Smooth muscle cell (in vitro differentiated cells): ENCODE data around the gene BRSK2. TPM values are rescaled to one million over a fixed set of nuclear protein-coding genes. Genes with fewer than 3 reads are reported as not detected.

Experiments
- DNase-seq: peaks from one replicate; lab custom pipeline; 2025; ENCODE audit not compliant: unreplicated experiment; lab: John Stamatoyannopoulos, UW
- H2AFZ ChIP-seq: fragments of 200-600 bp; sonication (generic); 2 replicates; pipeline ENCODE4 v1.6.0; 2016; ENCODE audit warnings: antibody characterized with exemption, low read depth, mild to moderate bottlenecking
- H3F3A ChIP-seq: fragments of 200-600 bp; sonication (generic); 2 replicates; pipeline ENCODE4 v1.6.0; 2017; ENCODE audit warnings: antibody characterized with exemption, low read depth
- H3K27ac ChIP-seq: fragments of 200-600 bp; sonication (generic); 2 replicates; pipeline ENCODE4 v1.5.1; 2016; ENCODE audit warnings: low read depth, mild to moderate bottlenecking
- H3K27me3 ChIP-seq: fragments of 200-600 bp; sonication (generic); 2 replicates; pipeline ENCODE4 v1.6.1; 2016; ENCODE audit warnings: low read depth, mild to moderate bottlenecking
- H3K36me3 ChIP-seq: fragments of 200-600 bp; sonication (generic); 2 replicates; pipeline ENCODE4 v1.5.1; 2016; ENCODE audit warnings: low read depth
- H3K4me1 ChIP-seq: fragments of 200-600 bp; sonication (generic); 2 replicates; pipeline ENCODE4 v1.5.1; 2016; ENCODE audit warnings: low read depth
- H3K4me2 ChIP-seq: fragments of 200-600 bp; sonication (generic); 2 replicates; pipeline ENCODE4 v1.6.0; 2016; ENCODE audit warnings: mild to moderate bottlenecking
- H3K4me3 ChIP-seq: fragments of 200-600 bp; sonication (generic); 2 replicates; pipeline ENCODE4 v1.5.1; 2016; ENCODE audit warnings: mild to moderate bottlenecking
- H3K79me2 ChIP-seq: fragments of 200-600 bp; sonication (generic); 2 replicates; pipeline ENCODE4 v1.6.0; 2016; ENCODE audit warnings: low read depth, mild to moderate bottlenecking
- H3K9ac ChIP-seq: fragments of 200-600 bp; sonication (generic); 2 replicates; pipeline ENCODE4 v1.6.0; 2016; ENCODE audit warnings: low read depth
- H3K9me3 ChIP-seq: fragments of 200-600 bp; sonication (generic); replicated peaks from 2 replicates; pipeline ENCODE4 v1.5.1; 2016; ENCODE audit warnings: low read depth
- H4K20me1 ChIP-seq: fragments of 200-600 bp; sonication (generic); 2 replicates; pipeline ENCODE4 v1.6.0; 2016; ENCODE audit warnings: low read depth
- WGBS: methylation state at CpG from one replicate; pipeline ENCODE4 v1.1.7; 2016; ENCODE audit warnings: low lambda C conversion rate; 5-methylcytosine and 5-hydroxymethylcytosine counted together
- polyA plus RNA-seq: library from polyadenylated mRNA; unstranded; fragments of >200 nt; fragmentation: Nextera tagmentation; extraction: Ambion mirVana; gene quantifications from 2 replicates; pipeline ENCODE4 v1.2.1, GENCODE V29; 2016
- total RNA-seq: library from RNA; depleted of rRNA; stranded (reverse); fragments of >200 nt; gene quantifications from 2 replicates; pipeline ENCODE4 v1.2.3, GENCODE V29; 2014
- TF ChIP-seq, protein P1 (sequence below): fragments of 200-600 bp; sonication (generic); IDR thresholded peaks from 2 replicates; pipeline ENCODE4 v1.5.1; 2017; ENCODE audit warnings: borderline replicate concordance, mild to moderate bottlenecking, antibody characterized with exemption; ENCODE audit not compliant: insufficient read depth, poor library complexity, severe bottlenecking

BRSK2 gene
- total and polyA plus RNA-seq, 2 experiments from 2014 or later: 1.5 to 5.2 TPM

DNA sequence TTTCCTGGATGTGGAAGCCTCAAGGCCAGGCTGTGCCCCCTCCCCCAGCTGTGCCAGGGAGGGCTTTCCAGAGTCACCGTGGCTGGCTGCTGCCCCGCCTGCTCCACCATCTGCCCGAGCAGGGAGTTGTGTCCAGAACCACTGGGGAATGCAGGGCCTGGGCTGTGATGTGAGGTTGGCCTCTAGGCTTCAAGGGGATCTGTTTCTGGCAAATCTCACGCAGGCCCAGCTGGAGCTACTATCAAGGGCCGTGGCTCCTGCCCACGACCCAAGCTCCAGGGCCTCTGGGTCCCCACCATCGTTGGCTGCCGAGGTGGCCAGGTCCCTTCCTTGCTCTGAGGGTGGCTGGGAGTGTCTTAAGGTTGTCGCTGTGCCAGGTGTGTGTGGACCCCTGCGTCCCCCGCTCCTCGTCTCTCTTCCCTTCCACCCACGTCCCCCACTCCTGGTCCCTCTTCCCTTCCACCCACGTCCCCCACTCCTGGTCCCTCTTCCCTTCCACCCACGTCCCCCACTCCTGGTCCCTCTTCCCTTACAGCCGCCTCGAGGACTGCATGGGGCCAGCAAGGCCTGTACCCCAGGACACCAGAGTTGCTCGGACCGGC is 6.1 kb downstream of the BRSK2 start:
- Histone ChIP-seq H4K20me1 (peaks cover 11% of the 10 kb centered on the region), H3K9ac (no peak overlapping the region), H3K4me1 (peaks cover 4% of the 10 kb centered on the region), H2AFZ (no peak overlapping the region), H3K27ac (no peak overlapping the region), H3K36me3 (no peaks in the 10 kb centered on the region), H3K4me2 (no peak overlapping the region), H3K79me2 (no peaks in the 10 kb centered on the region), H3F3A (no peaks in the 10 kb centered on the region), H3K9me3 (no peaks in the 10 kb centered on the region), H3K27me3 (peaks cover 22% of the 10 kb centered on the region), H3K4me3 (no peak overlapping the region)
- 74% methylated on average over 13 of the region's 19 CpGs for whole genome bisulfite sequencing
- TF ChIP-seq, protein P1, sequence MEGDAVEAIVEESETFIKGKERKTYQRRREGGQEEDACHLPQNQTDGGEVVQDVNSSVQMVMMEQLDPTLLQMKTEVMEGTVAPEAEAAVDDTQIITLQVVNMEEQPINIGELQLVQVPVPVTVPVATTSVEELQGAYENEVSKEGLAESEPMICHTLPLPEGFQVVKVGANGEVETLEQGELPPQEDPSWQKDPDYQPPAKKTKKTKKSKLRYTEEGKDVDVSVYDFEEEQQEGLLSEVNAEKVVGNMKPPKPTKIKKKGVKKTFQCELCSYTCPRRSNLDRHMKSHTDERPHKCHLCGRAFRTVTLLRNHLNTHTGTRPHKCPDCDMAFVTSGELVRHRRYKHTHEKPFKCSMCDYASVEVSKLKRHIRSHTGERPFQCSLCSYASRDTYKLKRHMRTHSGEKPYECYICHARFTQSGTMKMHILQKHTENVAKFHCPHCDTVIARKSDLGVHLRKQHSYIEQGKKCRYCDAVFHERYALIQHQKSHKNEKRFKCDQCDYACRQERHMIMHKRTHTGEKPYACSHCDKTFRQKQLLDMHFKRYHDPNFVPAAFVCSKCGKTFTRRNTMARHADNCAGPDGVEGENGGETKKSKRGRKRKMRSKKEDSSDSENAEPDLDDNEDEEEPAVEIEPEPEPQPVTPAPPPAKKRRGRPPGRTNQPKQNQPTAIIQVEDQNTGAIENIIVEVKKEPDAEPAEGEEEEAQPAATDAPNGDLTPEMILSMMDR: no peak
- no peak for DNase-seq

DNA sequence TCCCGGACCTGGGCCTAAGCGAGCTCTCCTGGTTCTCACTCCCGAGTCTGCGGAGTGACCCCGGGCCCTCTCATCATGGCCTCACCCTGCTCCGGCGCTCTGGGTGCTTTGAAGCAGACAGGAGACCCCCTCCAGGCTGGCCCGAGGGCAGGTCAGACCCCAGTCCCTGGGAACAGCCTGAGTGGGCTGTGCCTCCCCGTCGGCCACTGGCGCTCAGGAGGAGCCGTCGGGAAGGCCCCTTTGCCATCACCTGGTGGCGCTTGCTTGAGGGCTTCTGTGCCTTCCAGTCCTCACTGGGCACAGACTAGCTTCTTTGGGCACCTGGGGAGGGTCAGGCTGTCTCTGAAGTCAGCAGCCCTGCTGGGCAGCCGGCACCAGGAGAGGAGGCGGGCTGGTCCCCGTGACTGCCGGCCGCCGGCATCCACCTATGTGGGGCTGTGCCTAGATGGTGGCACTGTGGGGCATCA is 6.7 kb downstream of the BRSK2 start:
- Histone ChIP-seq H3K79me2 (no peaks in the 10 kb centered on the region), H3K27me3 (peaks cover 16% of the 10 kb centered on the region), H3F3A (no peaks in the 10 kb centered on the region), H2AFZ (no peak overlapping the region), H3K4me2 (no peak overlapping the region), H4K20me1 (peaks cover 11% of the 10 kb centered on the region), H3K36me3 (no peaks in the 10 kb centered on the region), H3K4me1 (no peaks in the 10 kb centered on the region), H3K4me3 (no peak overlapping the region), H3K9ac (no peak overlapping the region), H3K9me3 (no peaks in the 10 kb centered on the region), H3K27ac (no peak overlapping the region)
- DNase-seq: no peak
- 95% methylated on average over 20 of the region's 20 CpGs for WGBS
- TF ChIP-seq, protein P1: no peak

DNA sequence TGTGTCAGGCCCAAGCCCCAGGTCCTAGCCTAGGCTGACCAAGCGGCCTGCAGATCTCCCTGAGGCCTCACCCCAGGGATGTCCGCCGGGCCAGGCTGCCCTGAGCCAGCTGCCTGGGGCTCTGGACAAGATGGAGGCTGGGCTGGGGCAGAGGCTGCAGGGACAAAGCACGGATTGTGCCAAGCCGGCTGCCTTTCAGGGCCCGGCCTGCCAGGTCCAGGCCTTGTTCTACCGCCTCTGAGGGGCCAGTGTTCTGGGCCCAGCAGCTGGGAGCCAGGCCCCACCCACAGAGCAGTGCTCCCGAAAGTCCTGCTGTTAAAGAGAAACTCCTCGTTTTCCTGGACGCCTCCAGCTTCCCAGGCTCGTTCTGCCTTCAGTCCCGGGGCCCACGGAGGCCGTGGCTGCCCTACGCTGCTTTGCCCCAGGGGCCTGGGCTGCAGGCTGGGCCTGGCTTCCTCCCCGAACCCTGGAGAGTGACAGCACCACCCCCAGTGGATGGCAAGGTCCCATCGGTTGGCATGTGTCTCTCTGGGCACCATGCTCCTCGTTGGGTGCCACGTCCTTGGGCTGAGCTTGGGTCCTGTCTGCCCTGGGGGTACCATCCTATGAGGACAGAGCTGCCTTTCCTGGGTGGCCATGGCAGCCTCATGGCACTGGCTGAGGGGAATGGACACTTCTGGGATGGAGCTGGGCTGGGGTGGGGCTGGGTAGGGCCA is 7.6 kb downstream of the BRSK2 start:
- H3K4me1 ChIP-seq: no peaks in the 10 kb centered on the region
- H3F3A ChIP-seq: no peaks in the 10 kb centered on the region
- no peak overlapping the region for H3K27ac ChIP-seq
- no peak overlapping the region for H3K4me2 ChIP-seq
- H2AFZ ChIP-seq: no peak overlapping the region
- peaks cover 7% of the 10 kb centered on the region for H3K27me3 ChIP-seq
- WGBS: 84% methylated on average over 19 of the region's 19 CpGs
- H3K36me3 ChIP-seq: no peaks in the 10 kb centered on the region
- peaks cover 18% of the 10 kb centered on the region for H4K20me1 ChIP-seq
- H3K79me2 ChIP-seq: no peaks in the 10 kb centered on the region
- no peak overlapping the region for H3K9ac ChIP-seq
- no peak overlapping the region for H3K4me3 ChIP-seq
- TF ChIP-seq, protein P1: no peak
- H3K9me3 ChIP-seq: no peaks in the 10 kb centered on the region
- no peak for DNase-seq
